AG09309 (cell line): ENCODE results near the gene RAB31.
"Not testable (repeated sequence)": the region's sequence is repeated elsewhere in the genome, so short reads cannot be mapped to it uniquely, and the experiment has no call there.

Experiments
- DNase-seq: peaks from one replicate; pipeline ENCODE4 v3.0.0-alpha.2; 2010; ENCODE audit warnings: low read depth
- H3K4me3 ChIP-seq: 2 replicates; pipeline ENCODE4 v1.5.1; 2011; ENCODE audit warnings: mild to moderate bottlenecking, low read depth, low read length, moderate library complexity; ENCODE audit not compliant: control insufficient read depth
- TF ChIP-seq, protein P1 (sequence below): IDR thresholded peaks from 2 replicates; pipeline ENCODE4 v1.5.1; 2011; ENCODE audit warnings: mild to moderate bottlenecking, low read depth, low read length, inconsistent platforms; ENCODE audit not compliant: insufficient read depth, control insufficient read depth; ENCODE audit errors: missing control alignments

RAB31 gene

DNA sequence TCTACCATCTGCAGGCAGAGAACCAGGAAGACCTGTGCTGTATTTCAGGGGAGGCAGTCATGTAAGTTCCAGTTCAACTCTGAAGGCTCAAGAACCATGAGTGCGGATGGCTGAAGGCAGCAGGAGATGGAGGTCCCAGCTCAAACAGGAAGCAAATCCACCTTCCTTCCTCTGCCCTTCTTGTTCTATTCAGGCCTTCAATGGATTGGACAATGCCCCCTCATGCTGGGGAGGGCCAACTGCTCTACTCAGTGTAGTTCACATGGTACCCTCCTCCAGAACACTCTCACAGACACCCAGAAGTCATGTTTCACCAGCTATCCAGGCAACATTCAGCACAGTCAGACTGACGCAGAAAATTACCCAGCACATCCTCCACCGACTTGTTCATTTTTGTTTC, 39.1 kb upstream of the RAB31 start:
- TF ChIP-seq, protein P1, sequence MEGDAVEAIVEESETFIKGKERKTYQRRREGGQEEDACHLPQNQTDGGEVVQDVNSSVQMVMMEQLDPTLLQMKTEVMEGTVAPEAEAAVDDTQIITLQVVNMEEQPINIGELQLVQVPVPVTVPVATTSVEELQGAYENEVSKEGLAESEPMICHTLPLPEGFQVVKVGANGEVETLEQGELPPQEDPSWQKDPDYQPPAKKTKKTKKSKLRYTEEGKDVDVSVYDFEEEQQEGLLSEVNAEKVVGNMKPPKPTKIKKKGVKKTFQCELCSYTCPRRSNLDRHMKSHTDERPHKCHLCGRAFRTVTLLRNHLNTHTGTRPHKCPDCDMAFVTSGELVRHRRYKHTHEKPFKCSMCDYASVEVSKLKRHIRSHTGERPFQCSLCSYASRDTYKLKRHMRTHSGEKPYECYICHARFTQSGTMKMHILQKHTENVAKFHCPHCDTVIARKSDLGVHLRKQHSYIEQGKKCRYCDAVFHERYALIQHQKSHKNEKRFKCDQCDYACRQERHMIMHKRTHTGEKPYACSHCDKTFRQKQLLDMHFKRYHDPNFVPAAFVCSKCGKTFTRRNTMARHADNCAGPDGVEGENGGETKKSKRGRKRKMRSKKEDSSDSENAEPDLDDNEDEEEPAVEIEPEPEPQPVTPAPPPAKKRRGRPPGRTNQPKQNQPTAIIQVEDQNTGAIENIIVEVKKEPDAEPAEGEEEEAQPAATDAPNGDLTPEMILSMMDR, result no peak
- no peak overlapping the region for H3K4me3 ChIP-seq
- no peak for DNase-seq

DNA sequence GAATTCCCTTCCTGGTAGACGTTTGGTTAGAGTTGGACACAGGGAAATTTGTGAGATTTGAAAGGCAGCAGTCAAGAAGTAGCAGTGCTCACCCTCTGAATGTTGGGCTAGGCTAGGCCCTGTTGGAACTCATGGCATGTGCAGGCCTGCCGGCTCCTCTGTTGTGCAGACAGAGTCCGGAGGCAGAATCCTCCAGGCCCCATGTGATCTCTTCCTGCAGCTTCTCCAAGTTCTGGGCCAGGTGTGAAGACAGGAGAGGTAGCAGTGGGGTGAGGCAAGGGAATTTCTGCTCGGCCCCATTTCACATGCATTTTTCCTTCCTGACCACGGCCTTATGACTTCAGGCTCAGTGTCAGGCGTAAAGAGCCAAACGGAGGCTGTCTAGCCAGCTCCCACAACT, 36.9 kb upstream of the RAB31 start:
- TF ChIP-seq, protein P1, result no peak

DNA sequence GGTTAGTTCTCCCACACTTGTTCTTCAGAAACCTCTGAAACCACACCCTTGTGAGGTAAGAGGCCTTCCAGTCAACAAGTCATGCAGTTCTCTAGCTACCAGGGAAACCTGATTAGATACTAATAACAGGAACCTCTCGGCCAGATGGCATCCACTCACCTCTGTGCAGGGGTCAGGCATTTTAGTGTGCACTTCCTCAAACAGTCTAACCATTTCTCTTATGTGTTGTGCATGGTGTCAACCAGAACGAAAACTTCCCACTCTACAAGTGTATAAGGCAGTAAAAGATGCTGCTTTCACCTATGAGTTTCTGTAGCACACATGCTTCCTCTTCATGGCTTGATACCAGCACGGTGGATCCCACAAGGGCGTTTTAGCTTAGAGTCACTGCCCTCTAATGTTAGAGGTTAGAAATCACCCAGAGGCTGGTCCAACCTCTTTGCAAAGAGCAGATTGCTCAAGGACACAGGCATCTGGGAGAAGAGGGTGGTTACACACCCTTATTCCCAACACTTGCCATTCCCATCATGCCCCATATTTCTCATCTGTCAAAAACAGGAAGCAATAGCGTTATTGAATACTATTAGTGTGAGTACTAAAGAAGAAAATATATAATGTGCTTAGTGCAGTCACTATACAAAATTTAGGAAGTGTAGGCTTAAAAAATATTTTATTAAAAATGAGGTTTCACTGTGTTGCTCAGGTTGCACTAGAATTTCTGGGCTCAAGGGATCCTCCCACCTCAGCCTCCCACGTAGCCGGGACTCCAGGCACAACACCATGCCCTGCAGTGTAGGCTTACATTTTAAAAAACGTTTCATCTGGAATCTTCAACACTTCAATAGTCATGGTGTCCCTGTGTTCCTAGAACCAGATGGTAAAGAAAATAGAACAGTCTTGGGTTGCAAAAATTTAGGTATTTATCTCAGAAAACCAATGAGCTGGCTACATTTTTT, 34.5 kb upstream of the RAB31 start:
- TF ChIP-seq, protein P1, result peak; percentile 44
- no peak for DNase-seq
- H3K4me3 ChIP-seq, result no peak overlapping the region

More for the DNA sequence above, 36.9 kb upstream of the RAB31 start:
- no peak overlapping the region for H3K4me3 ChIP-seq
- DNase-seq, result no peak

DNA sequence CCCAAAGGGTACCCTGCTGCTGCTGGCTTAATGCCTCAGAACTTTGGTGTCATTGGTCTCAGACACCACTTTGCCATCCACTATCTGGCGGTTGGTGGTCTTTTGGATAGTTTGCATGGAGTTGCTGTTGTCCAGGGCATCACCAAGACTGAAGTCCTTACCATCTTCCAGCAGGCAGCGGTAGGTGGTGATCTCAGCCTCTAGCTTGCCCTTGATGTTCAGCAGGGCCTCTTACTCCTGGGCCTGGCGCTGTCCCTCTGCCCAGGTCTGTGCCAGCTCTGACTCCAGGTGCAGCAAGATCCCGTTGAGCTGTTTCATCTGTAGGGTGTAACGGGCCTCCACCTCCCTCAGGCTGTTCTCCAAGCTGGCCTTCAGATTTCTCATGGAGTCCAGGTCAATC, 29.9 kb upstream of the RAB31 start:
- H3K4me3 ChIP-seq, DNase-seq: not testable (repeated sequence)

DNA sequence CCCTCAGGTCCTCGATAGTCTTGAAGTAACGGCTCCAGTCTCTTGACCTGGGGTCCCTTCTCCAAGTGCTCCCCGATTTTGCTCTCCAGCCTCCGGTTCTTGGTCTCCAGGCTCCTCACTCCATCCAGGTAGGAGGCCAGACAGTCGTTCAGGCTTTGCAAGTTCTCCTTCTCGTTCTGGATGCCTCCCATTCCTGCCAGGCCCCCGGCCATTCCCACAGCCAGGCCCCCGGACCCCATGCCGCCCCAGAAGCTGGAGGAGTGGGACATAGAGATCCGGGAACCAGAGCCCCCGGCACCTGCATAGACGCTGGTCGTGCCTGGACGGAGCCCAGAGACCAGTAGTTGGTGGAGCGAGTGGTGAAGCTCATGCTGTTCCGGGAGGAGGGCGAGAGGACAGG, 29.0 kb upstream of the RAB31 start:
- no peak overlapping the region for H3K4me3 ChIP-seq
- TF ChIP-seq, protein P1, result no peak
- no peak for DNase-seq

DNA sequence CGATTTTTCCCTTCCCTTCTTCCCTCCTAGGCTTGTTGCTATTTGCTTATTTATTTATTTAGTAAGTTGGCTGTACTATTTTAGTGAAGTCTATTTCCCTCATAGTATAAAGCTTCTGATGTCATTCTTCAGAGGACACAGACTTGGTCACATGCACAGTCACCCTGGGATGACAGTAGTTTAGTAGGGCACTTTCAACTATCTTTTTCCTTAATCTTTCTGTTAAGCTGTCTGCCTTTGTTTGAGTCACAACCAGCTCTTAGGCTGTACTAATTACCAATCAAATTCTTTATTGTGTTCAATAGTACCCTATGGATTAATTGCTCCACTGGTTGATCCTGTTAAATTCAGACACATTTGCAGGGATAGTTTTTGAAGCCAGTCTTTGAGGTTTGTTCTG, 26.9 kb upstream of the RAB31 start:
- no peak overlapping the region for H3K4me3 ChIP-seq
- DNase-seq, result no peak
- TF ChIP-seq, protein P1, result no peak

DNA sequence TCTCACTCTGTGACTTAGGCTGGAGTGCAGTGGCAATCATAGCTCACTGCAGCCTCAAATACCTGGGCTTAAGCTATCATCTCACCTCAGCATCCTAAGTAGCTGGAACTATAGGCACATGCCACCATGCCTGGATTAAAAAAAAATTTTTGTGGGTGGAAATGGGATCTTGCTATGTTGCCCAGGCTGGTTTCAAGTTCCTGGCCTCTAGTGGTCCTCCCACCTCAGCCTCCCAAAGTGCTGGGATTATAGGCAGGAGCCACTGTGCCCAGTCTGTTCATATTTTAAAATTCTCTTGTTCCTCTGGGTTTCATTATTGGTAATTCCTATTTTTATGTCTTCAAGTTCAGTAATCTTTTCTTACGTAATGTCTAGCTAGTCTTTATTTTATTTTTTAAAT, 25.5 kb upstream of the RAB31 start:
- TF ChIP-seq, protein P1, result no peak
- no peak overlapping the region for H3K4me3 ChIP-seq
- DNase-seq, result no peak
